Caco-2 (cell line): ENCODE data around the gene KRT13. TPM values are rescaled to one million over a fixed set of nuclear protein-coding genes. Genes with fewer than 3 reads are reported as not detected.

Experiments used
- BruUV-seq: library from RNA; stranded (reverse); fragments of 400-500 nt; replicated peaks from 2 replicates; lab custom pipeline; 2021; lab: Mats Ljungman, UMichigan
- CTCF ChIA-PET: fragments of 300-600 bp; sonication (Branson Sonifier 250); formaldehyde crosslinking; loops from one replicate; lab custom pipeline; 2022; ENCODE audit warnings: antibody characterized with exemption; lab: Charles Lee
- POLR2A ChIA-PET: fragments of 300-600 bp; sonication (Branson Sonifier 250); formaldehyde crosslinking; loops from one replicate; lab custom pipeline; 2022; ENCODE audit warnings: antibody characterized with exemption; lab: Charles Lee
- DNase-seq, 2 experiments: peaks; one replicate each; pipeline versions ENCODE4 v3.0.0 to v3.0.0-alpha.2; 2020 to 2022
- H3K27me3 ChIP-seq: replicated peaks from 2 replicates; pipeline ENCODE4 v1.6.0; 2011; ENCODE audit warnings: low read length; ENCODE audit not compliant: control insufficient read depth, insufficient read depth
- H3K36me3 ChIP-seq: 2 replicates; pipeline ENCODE4 v1.5.1; 2011; ENCODE audit warnings: low read length; ENCODE audit not compliant: control insufficient read depth, insufficient read depth
- H3K4me1 ChIP-seq: fragments of 250-450 bp; sonication (Bioruptor Pico); 2 replicates; pipeline ENCODE4 v1.5.1; 2020; ENCODE audit warnings: mild to moderate bottlenecking
- H3K4me3 ChIP-seq: 2 replicates; pipeline ENCODE4 v1.5.1; 2011; ENCODE audit warnings: low read depth, mild to moderate bottlenecking, control low read depth, low read length
- H3K9me3 ChIP-seq: fragments of 250-450 bp; sonication (Bioruptor Pico); 2 replicates; pipeline ENCODE4 v1.5.1; 2020; ENCODE audit warnings: mild to moderate bottlenecking, moderate library complexity
- H3K27ac Mint-ChIP-seq: one replicate; pipeline ENCODE4 v1.8.0; 2022; ENCODE audit warnings: mixed read lengths; ENCODE audit not compliant: unreplicated experiment
- H3K27me3 Mint-ChIP-seq: one replicate; pipeline ENCODE4 v1.8.0; 2022; ENCODE audit warnings: mixed read lengths; ENCODE audit not compliant: insufficient read depth, unreplicated experiment
- H3K36me3 Mint-ChIP-seq: one replicate; pipeline ENCODE4 v1.8.0; 2022; ENCODE audit warnings: mild to moderate bottlenecking, mixed read lengths; ENCODE audit not compliant: insufficient read depth, unreplicated experiment
- H3K4me1 Mint-ChIP-seq: one replicate; pipeline ENCODE4 v1.8.0; 2022; ENCODE audit warnings: low read depth, mixed read lengths; ENCODE audit not compliant: unreplicated experiment
- H3K4me3 Mint-ChIP-seq: one replicate; pipeline ENCODE4 v1.8.0; 2022; ENCODE audit warnings: mild to moderate bottlenecking, moderate library complexity, mixed read lengths; ENCODE audit not compliant: unreplicated experiment
- H3K9me3 Mint-ChIP-seq: one replicate; pipeline ENCODE4 v1.8.0; 2022; ENCODE audit warnings: mixed read lengths; ENCODE audit not compliant: unreplicated experiment
- intact Hi-C: fragments of 100-400 bp; cut with micrococcal nuclease; formaldehyde crosslinking; loops from one replicate; pipeline ENCODE4 v1.10.0; 2022; ENCODE audit not compliant: unreplicated experiment
- total RNA-seq: library from RNA; stranded (reverse); gene quantifications from 2 replicates; pipeline ENCODE4 v1.2.3, GENCODE V29; 2022
- TF ChIP-seq, protein P1 (sequence below), 2 experiments: fragments of 200-600 bp in 1 of 2; IDR thresholded peaks; 1 replicate in 1 of 2; 2 replicates in 1 of 2; pipeline versions ENCODE4 v1.5.1 to v1.8.0; 2011 to 2022; ENCODE audit warnings: antibody characterized with exemption in 1 of 2, control low read depth in 1 of 2, inconsistent platforms in 1 of 2, low read depth in 1 of 2, low read length in 1 of 2, mild to moderate bottlenecking in 1 of 2, moderate library complexity in 1 of 2; ENCODE audit not compliant: insufficient read depth in 1 of 2, severe bottlenecking in 1 of 2, unreplicated experiment in 1 of 2

The KRT13 gene
- total RNA-seq, 1 experiment from 2014 or later: not detected

DNA sequence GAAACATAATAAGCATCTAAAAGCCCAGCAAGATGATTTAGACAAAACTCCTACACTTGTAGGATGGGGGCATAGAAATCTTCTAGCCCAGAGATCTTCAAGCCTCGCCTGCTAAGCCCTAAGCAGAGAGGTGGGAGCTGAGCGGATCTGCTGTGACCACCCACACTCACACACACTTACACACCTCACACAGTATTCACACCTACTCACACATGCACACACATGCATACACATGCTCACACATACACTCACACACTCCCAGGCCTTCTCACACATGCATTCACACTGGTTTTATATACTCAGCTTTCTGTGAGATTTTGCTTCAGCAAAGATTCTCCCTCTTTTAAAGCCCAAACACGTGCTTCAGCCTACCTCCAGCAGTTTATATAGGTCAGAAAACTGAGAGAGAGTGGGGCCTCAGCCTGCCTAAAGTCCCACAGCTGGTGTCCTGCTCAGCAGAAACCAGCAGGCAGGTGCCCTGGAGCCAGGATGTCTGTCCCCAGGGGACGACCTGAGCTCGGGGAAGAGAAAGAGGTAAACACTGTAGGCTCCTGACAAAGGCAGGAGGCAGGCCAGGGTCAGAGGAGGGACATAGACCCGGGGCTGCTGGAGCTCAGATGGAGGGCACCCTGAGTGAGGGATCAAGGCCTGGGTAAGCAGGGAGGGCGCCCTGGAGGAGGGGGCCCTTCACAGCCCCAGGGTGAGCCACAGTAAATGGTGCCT, 34.7 kb upstream of the KRT13 start:
- BruUV-seq: no TSS peak
- no peaks in the 10 kb centered on the region for H3K27me3 Mint-ChIP-seq
- Histone ChIP-seq H3K4me3 (no peak overlapping the region), H3K9me3 (no peaks in the 10 kb centered on the region), H3K36me3 (no peaks in the 10 kb centered on the region), H3K4me1 (peaks cover 87% of the 10 kb centered on the region), H3K27me3 (no peaks in the 10 kb centered on the region)
- ChIA-PET CTCF (interaction anchor here (0.9 to 1.5 kb wide), 4 partner anchors 9 to 125 kb away, joined by 4 to 6 read pairs (median 4); partner anchors contain the start of gene KRT19), POLR2A (interaction anchor here (1.6 kb wide), 1 partner anchor 12 kb away, joined by 8 read pairs; the partner anchor contains the start of gene KRT19)
- H3K4me1 Mint-ChIP-seq: peaks cover 78% of the 10 kb centered on the region
- no peaks in the 10 kb centered on the region for H3K9me3 Mint-ChIP-seq
- DNase-seq: peak in 1 of 2 experiments; percentile 38
- H3K27ac Mint-ChIP-seq: peak overlapping the region; percentile 67
- H3K4me3 Mint-ChIP-seq: no peak overlapping the region
- H3K36me3 Mint-ChIP-seq: peaks cover 21% of the 10 kb centered on the region
- intact Hi-C loops: no loop called here
- TF ChIP-seq, protein P1, sequence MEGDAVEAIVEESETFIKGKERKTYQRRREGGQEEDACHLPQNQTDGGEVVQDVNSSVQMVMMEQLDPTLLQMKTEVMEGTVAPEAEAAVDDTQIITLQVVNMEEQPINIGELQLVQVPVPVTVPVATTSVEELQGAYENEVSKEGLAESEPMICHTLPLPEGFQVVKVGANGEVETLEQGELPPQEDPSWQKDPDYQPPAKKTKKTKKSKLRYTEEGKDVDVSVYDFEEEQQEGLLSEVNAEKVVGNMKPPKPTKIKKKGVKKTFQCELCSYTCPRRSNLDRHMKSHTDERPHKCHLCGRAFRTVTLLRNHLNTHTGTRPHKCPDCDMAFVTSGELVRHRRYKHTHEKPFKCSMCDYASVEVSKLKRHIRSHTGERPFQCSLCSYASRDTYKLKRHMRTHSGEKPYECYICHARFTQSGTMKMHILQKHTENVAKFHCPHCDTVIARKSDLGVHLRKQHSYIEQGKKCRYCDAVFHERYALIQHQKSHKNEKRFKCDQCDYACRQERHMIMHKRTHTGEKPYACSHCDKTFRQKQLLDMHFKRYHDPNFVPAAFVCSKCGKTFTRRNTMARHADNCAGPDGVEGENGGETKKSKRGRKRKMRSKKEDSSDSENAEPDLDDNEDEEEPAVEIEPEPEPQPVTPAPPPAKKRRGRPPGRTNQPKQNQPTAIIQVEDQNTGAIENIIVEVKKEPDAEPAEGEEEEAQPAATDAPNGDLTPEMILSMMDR (IDR thresholded peaks at IDR 0.05; ENCODE audit: insufficient read depth in 1 of 2, low read depth in 1 of 2, low read length in 1 of 2, severe bottlenecking in 1 of 2, unreplicated experiment in 1 of 2): no peak

DNA sequence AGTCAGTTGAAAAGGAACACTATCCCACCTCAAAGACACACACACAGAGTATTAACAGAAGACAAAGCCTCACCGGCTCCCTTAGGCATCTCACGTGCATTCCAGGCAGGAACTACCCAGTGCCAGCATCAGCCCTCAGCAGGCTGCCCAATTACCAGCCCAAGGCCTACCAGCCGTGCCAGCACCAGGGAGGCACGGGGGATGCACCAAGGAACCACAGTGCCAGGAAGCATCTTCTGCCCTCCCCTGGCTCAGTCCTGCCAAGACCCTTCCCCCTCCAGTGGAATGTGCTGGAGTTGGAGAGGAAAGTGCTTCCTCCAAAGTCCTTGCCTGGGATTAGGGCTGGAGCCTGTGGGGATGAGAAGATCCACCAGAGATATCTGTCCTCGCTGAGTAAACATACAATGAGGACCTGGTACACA, 33.7 kb upstream of the KRT13 start:
- Mint-ChIP-seq H3K4me1 (peaks cover 76% of the 10 kb centered on the region), H3K36me3 (peaks cover 15% of the 10 kb centered on the region), H3K27me3 (no peaks in the 10 kb centered on the region), H3K27ac (peak overlapping the region; percentile 83), H3K4me3 (no peak overlapping the region), H3K9me3 (no peaks in the 10 kb centered on the region)
- no peak overlapping the region for H3K4me3 ChIP-seq
- no peaks in the 10 kb centered on the region for H3K27me3 ChIP-seq
- TF ChIP-seq, protein P1 (IDR thresholded peaks at IDR 0.05; ENCODE audit: insufficient read depth in 1 of 2, low read depth in 1 of 2, low read length in 1 of 2, severe bottlenecking in 1 of 2, unreplicated experiment in 1 of 2): no peak
- H3K9me3 ChIP-seq: no peaks in the 10 kb centered on the region
- no peaks in the 10 kb centered on the region for H3K36me3 ChIP-seq
- intact Hi-C loops: no loop called here
- ChIA-PET POLR2A (interaction anchor here (1.1 to 2.3 kb wide), 2 partner anchors 9 to 12 kb away, joined by 4 to 24 read pairs; partner anchors contain the start of gene KRT19), CTCF (no interaction called here)
- H3K4me1 ChIP-seq: peaks cover 86% of the 10 kb centered on the region
- peak in 1 of 2 experiments; percentile 59 for DNase-seq
- BruUV-seq: no TSS peak

DNA sequence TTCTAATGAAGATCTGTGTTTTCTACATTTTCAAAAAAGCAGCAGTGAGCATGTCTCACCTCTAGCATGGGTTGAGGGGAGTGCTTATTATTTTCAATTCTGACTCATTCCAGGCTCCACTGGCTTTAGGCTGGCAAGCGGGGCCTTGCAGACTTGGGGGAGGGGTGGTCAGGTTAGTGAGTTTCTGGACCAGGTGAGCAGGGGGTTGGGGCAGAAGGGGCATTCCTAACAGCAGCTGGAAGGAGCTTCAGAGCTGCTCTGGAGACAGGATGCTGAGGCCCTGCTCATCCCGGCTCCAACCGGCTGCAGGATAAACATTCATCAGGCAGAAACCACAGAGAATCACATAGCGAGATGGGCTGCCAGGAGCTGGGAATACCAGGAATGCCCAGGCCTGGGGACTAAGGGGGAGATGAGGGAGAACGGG, 33.2 kb upstream of the KRT13 start:
- Histone ChIP-seq H3K4me1 (peaks cover 86% of the 10 kb centered on the region), H3K4me3 (no peak overlapping the region), H3K9me3 (no peaks in the 10 kb centered on the region), H3K27me3 (no peaks in the 10 kb centered on the region), H3K36me3 (no peaks in the 10 kb centered on the region)
- DNase-seq: peak in 1 of 2 experiments; percentile 38
- intact Hi-C loops: no loop called here
- CTCF ChIA-PET: no interaction called here
- peak overlapping the region; percentile 83 for H3K27ac Mint-ChIP-seq
- H3K4me1 Mint-ChIP-seq: peaks cover 76% of the 10 kb centered on the region
- no peaks in the 10 kb centered on the region for H3K9me3 Mint-ChIP-seq
- TF ChIP-seq, protein P1 (IDR thresholded peaks at IDR 0.05; ENCODE audit: insufficient read depth in 1 of 2, low read depth in 1 of 2, low read length in 1 of 2, severe bottlenecking in 1 of 2, unreplicated experiment in 1 of 2): no peak
- no peaks in the 10 kb centered on the region for H3K27me3 Mint-ChIP-seq
- POLR2A ChIA-PET: interaction anchor here (1.1 to 2.3 kb wide), 2 partner anchors 9 to 11 kb away, joined by 4 to 24 read pairs; partner anchors contain the start of gene KRT19
- H3K4me3 Mint-ChIP-seq: no peak overlapping the region
- BruUV-seq: no TSS peak
- H3K36me3 Mint-ChIP-seq: peaks cover 15% of the 10 kb centered on the region
